OCI-LY7 (cell line): Measurements from ENCODE around the gene ZNF423. TPM values are rescaled to one million over a fixed set of nuclear protein-coding genes. Genes with fewer than 3 reads are reported as not detected.
"Not testable (repeated sequence)": the region's sequence is repeated elsewhere in the genome, so short reads cannot be mapped to it uniquely, and the experiment has no call there.

Source experiments
- BruUV-seq: library from RNA; stranded (reverse); fragments of 400-500 nt; replicated peaks from 2 replicates; lab custom pipeline; 2021; lab: Mats Ljungman, UMichigan
- CTCF ChIA-PET: fragments of 300-600 bp; sonication (Branson Sonifier 250); formaldehyde crosslinking; loops from one replicate; lab custom pipeline; 2022; ENCODE audit warnings: antibody characterized with exemption; ENCODE audit not compliant: unreplicated experiment; lab: Charles Lee
- POLR2A ChIA-PET: fragments of 300-600 bp; sonication (Branson Sonifier 250); formaldehyde crosslinking; loops from one replicate; lab custom pipeline; 2022; ENCODE audit warnings: antibody characterized with exemption; lab: Charles Lee
- DNase-seq: peaks from one replicate; pipeline ENCODE4 v3.0.0-alpha.2; 2015; ENCODE audit warnings: low spot score
- H2AFZ ChIP-seq: fragments of 200-600 bp; sonication (generic), shearing (Covaris generic); 2 replicates; pipeline ENCODE4 v1.6.1; 2014; ENCODE audit warnings: mild to moderate bottlenecking, antibody characterized with exemption, low read length, moderate library complexity
- H3K27ac ChIP-seq: fragments of 200-600 bp; sonication (generic); 2 replicates; pipeline ENCODE4 v1.5.1; 2014; ENCODE audit warnings: mixed run types, low read depth, mild to moderate bottlenecking, moderate library complexity, low read length, inconsistent platforms; ENCODE audit not compliant: poor library complexity, severe bottlenecking
- H3K36me3 ChIP-seq: fragments of 200-600 bp; sonication (generic); 2 replicates; pipeline ENCODE4 v1.6.1; 2014; ENCODE audit warnings: mild to moderate bottlenecking, antibody characterized with exemption, low read length, moderate library complexity, mixed read lengths; ENCODE audit not compliant: insufficient read depth
- H3K4me1 ChIP-seq: fragments of 200-600 bp; sonication (generic); 2 replicates; pipeline ENCODE4 v1.5.1; 2014; ENCODE audit warnings: mild to moderate bottlenecking, low read length; ENCODE audit not compliant: insufficient read depth, poor library complexity, severe bottlenecking
- H3K4me2 ChIP-seq: fragments of 200-600 bp; sonication (generic); 2 replicates; pipeline ENCODE4 v1.6.1; 2014; ENCODE audit warnings: mild to moderate bottlenecking, low read length
- H3K4me3 ChIP-seq: fragments of 200-600 bp; sonication (generic); 2 replicates; pipeline ENCODE4 v1.5.1; 2014; ENCODE audit warnings: mild to moderate bottlenecking, low read depth, low read length; ENCODE audit not compliant: poor library complexity, severe bottlenecking
- H3K79me2 ChIP-seq: fragments of 200-600 bp; sonication (generic); 2 replicates; pipeline ENCODE4 v1.6.1; 2016; ENCODE audit warnings: low read depth, mild to moderate bottlenecking, low read length, moderate library complexity, mixed read lengths; ENCODE audit not compliant: insufficient read depth
- H3K9me2 ChIP-seq: fragments of 200-600 bp; sonication (generic); 2 replicates; pipeline ENCODE4 v1.6.1; 2016; ENCODE audit warnings: mild to moderate bottlenecking, low read length, mixed read lengths; ENCODE audit not compliant: insufficient read depth
- H3K9me3 ChIP-seq: fragments of 200-600 bp; sonication (generic); 2 replicates; pipeline ENCODE4 v1.6.1; 2014; ENCODE audit warnings: mild to moderate bottlenecking, mixed run types, low read length, mixed read lengths
- H4K20me1 ChIP-seq: fragments of 200-600 bp; sonication (generic); 2 replicates; pipeline ENCODE4 v1.6.1; 2014; ENCODE audit warnings: mild to moderate bottlenecking, antibody characterized with exemption, low read length, moderate library complexity, mixed read lengths; ENCODE audit not compliant: insufficient read depth
- EZH2phosphoT487 ChIP-seq: fragments of 200-600 bp; sonication (generic); IDR thresholded peaks from 2 replicates; pipeline ENCODE4 v1.6.1; 2018; ENCODE audit warnings: low read depth, borderline replicate concordance, mild to moderate bottlenecking, mixed run types, antibody characterized with exemption, low read length, moderate library complexity, mixed read lengths
- intact Hi-C: fragments of 100-400 bp; cut with micrococcal nuclease; formaldehyde crosslinking; loops from one replicate; pipeline ENCODE4 v1.10.0; 2022; ENCODE audit not compliant: unreplicated experiment
- total RNA-seq, 2 experiments: library from RNA; depleted of rRNA in 1 of 2; stranded (reverse); fragments of >200 nt in 1 of 2; shearing (Covaris generic) in 1 of 2; gene quantifications; 2 replicates each; pipeline ENCODE4 v1.2.3, GENCODE V29; 2014 to 2022
- TF ChIP-seq, protein P1 (sequence below): fragments of 200-600 bp; sonication (generic); conservative IDR thresholded peaks from 2 replicates; pipeline ENCODE4 v1.5.1; 2014; ENCODE audit warnings: mild to moderate bottlenecking, antibody characterized with exemption, low read length, moderate library complexity, mixed read lengths

Gene ZNF423
- total RNA-seq, 2 experiments from 2014 or later, result 0.09 to 0.13 TPM

DNA sequence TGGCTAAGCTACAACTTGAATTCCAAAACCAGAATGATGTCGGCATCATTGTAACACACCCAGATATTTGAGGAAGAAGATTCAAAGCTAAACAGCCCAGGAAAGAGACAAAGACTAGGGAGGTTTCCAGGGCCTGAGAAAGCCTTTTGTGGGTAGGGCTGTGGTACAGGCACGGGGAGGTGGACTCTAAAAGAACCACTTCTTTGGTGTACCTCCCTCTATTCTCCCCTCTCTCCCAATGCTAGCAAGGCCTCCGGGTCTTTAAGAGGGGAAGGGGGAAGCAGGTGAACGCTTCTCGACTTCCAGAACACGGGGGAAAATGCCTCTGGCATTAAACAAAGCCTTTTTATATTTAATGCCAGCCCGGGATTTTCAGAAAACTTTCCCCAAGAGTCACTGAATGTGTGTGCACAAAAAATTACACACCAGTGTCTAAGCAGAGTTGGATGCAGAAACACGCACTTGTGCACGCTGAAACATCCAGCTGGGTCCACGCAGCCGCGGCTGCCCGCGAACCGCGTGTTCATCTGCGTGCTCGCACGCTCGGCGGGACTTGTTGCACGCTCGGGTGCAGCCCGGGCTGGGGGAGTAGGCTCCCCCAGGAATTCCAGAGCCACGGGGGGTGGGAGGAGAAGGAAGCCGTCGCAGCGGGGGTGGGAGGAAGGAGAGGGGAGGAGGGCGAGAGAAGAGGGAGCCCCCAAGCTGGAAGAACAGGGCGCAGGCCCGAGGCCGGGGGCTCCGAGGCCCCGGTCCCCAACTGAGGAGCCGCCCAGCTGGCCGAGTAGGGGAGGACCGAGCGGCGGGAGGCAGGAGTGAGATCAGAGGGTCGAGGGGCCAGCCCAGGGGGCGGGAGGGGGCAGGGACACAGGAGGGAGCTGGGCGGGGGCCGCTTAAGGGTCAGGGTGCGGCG is 20.1 kb upstream of the ZNF423 start:
- Histone ChIP-seq H3K9me2 (no peaks in the 10 kb centered on the region), H3K4me1 (no peaks in the 10 kb centered on the region), H3K27ac (no peak overlapping the region), H3K4me2 (no peak overlapping the region), H3K9me3 (no peaks in the 10 kb centered on the region), H3K79me2 (no peaks in the 10 kb centered on the region), H3K36me3 (no peaks in the 10 kb centered on the region), H2AFZ (no peak overlapping the region), H4K20me1 (no peaks in the 10 kb centered on the region), H3K4me3 (no peak overlapping the region)
- CTCF ChIA-PET, result no interaction called here
- no peak for DNase-seq
- POLR2A ChIA-PET, result interaction anchor here (0.5 to 0.7 kb wide), 4 partner anchors 16 to 162 kb away, joined by 3 to 7 read pairs (median 4); no protein-coding TSS in a partner anchor
- BruUV-seq, result no TSS peak
- intact Hi-C loops, result no loop called here
- TF ChIP-seq, protein P1, sequence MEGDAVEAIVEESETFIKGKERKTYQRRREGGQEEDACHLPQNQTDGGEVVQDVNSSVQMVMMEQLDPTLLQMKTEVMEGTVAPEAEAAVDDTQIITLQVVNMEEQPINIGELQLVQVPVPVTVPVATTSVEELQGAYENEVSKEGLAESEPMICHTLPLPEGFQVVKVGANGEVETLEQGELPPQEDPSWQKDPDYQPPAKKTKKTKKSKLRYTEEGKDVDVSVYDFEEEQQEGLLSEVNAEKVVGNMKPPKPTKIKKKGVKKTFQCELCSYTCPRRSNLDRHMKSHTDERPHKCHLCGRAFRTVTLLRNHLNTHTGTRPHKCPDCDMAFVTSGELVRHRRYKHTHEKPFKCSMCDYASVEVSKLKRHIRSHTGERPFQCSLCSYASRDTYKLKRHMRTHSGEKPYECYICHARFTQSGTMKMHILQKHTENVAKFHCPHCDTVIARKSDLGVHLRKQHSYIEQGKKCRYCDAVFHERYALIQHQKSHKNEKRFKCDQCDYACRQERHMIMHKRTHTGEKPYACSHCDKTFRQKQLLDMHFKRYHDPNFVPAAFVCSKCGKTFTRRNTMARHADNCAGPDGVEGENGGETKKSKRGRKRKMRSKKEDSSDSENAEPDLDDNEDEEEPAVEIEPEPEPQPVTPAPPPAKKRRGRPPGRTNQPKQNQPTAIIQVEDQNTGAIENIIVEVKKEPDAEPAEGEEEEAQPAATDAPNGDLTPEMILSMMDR, result no peak
- TF ChIP-seq EZH2phosphoT487, result no peak

DNA sequence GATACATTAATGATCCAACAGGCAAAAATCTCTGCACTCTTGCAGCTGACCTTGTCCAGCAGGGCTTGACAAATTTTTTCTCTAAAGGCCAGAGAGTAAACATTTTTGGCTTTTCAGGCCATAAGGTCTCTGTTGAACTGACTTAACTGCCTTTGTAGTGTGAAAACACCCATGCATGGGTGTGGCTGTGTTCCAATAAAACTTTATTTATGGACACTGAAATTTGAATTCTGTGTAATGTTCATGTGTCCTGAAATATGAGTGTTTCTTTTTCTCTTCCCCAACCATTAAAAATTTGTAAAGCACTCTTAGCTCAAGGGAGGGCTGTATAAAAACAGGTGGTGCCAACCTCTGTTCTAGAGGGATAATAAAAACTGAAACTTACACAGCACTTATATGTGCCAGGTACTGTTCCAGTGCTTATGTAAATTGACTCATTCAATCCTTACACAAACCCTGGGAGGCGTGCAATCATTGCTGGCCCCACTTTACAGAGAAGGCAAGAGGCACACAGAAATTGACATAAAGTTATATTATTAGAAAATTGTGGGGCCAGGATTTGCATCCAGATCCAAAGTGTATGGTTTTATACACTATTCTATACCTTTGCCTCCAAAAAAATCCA is 18.8 kb upstream of the ZNF423 start:
- H4K20me1 ChIP-seq, result no peaks in the 10 kb centered on the region
- no TSS peak for BruUV-seq
- no peaks in the 10 kb centered on the region for H3K36me3 ChIP-seq
- no peak overlapping the region for H2AFZ ChIP-seq
- no peaks in the 10 kb centered on the region for H3K9me3 ChIP-seq
- H3K27ac ChIP-seq, result no peak overlapping the region
- CTCF ChIA-PET, result no interaction called here
- TF ChIP-seq EZH2phosphoT487, result no peak
- TF ChIP-seq, protein P1, result no peak
- POLR2A ChIA-PET, result interaction anchor here (0.6 to 0.7 kb wide), 2 partner anchors 76 to 164 kb away, joined by 3 to 7 read pairs; no protein-coding TSS in a partner anchor
- intact Hi-C loops, result no loop called here
- no peaks in the 10 kb centered on the region for H3K79me2 ChIP-seq
- no peaks in the 10 kb centered on the region for H3K9me2 ChIP-seq
- H3K4me2 ChIP-seq, result no peak overlapping the region
- no peaks in the 10 kb centered on the region for H3K4me1 ChIP-seq
- no peak overlapping the region for H3K4me3 ChIP-seq
- DNase-seq, result no peak

DNA sequence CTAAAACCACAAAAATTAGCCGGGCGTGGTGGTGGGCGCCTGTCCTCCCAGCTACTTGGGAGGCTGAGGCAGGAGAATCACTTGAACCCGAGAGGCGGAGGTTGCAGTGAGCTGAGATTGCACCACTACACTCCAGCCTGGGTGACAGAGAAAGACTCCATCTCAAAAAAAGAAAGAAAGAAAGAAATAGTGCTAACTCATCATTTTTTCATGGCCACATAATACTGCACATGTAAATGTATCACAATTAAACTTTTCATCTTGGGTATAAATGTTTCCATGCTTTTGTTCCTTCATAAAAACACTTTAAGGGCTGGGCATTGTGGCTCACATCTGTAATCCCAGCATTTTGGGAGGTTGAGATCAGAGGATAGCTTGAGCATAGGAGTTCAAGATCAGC is 15.9 kb upstream of the ZNF423 start:
- H3K27ac ChIP-seq, H3K79me2 ChIP-seq, CTCF ChIA-PET, DNase-seq, intact Hi-C loops, H3K4me2 ChIP-seq, H3K4me1 ChIP-seq, H3K9me3 ChIP-seq, H3K36me3 ChIP-seq, BruUV-seq, H3K4me3 ChIP-seq, H4K20me1 ChIP-seq, H2AFZ ChIP-seq, POLR2A ChIA-PET, H3K9me2 ChIP-seq: not testable (repeated sequence)
